ENCODE measurements around the gene PUM2. TPM values are rescaled to one million over a fixed set of nuclear protein-coding genes. Genes with fewer than 3 reads are reported as not detected.

The PUM2 gene
- total RNA-seq, 1 experiment from 2014 or later = 96.8 TPM

GRCh38 chr2:20361893-20362292 lies 11.2 kb upstream of the PUM2 start:
- H3K36me3 Mint-ChIP-seq (ENCODE audit: insufficient read depth, unreplicated experiment) = no peaks in the 10 kb centered on the region
- no TSS peak for BruUV-seq (replicated peaks)
- intact Hi-C loops (cut with micrococcal nuclease; ENCODE audit: unreplicated experiment) = no loop called here
- no peak for DNase-seq
- no peak overlapping the region for H3K27ac Mint-ChIP-seq (ENCODE audit: unreplicated experiment)
- H3K4me1 Mint-ChIP-seq (ENCODE audit: low read depth, unreplicated experiment) = peaks cover 5% of the 10 kb centered on the region
- no peaks in the 10 kb centered on the region for H3K9me3 Mint-ChIP-seq (ENCODE audit: low read depth, unreplicated experiment)
- no peak for TF ChIP-seq CTCF (IDR thresholded peaks at IDR 0.05; ENCODE audit: unreplicated experiment)
- H3K4me3 Mint-ChIP-seq (ENCODE audit: low read depth, unreplicated experiment) = no peak overlapping the region
- H3K27me3 Mint-ChIP-seq (ENCODE audit: unreplicated experiment) = peaks cover 18% of the 10 kb centered on the region
- CTCF ChIA-PET = no interaction called here

- no peak for TF ChIP-seq CTCF (IDR thresholded peaks at IDR 0.05; ENCODE audit: unreplicated experiment)
- DNase-seq = no peak
- intact Hi-C loops (cut with micrococcal nuclease; ENCODE audit: unreplicated experiment) = no loop called here
- Mint-ChIP-seq H3K27ac (ENCODE audit: unreplicated experiment) (no peak overlapping the region), H3K27me3 (ENCODE audit: unreplicated experiment) (no peaks in the 10 kb centered on the region), H3K4me1 (ENCODE audit: low read depth, unreplicated experiment) (no peaks in the 10 kb centered on the region), H3K9me3 (ENCODE audit: low read depth, unreplicated experiment) (no peaks in the 10 kb centered on the region), H3K4me3 (ENCODE audit: low read depth, unreplicated experiment) (no peak overlapping the region), H3K36me3 (ENCODE audit: insufficient read depth, unreplicated experiment) (no peaks in the 10 kb centered on the region)
- CTCF ChIA-PET = interaction anchor here (0.8 kb wide), 1 partner anchor 17 kb away, joined by 3 read pairs; no protein-coding TSS in a partner anchor
- no TSS peak for BruUV-seq (replicated peaks)
These were observed 8.5 kb upstream of the PUM2 start for GRCh38 chr2:20359096-20359495.

- no peak for DNase-seq
- no peak for TF ChIP-seq CTCF (IDR thresholded peaks at IDR 0.05; ENCODE audit: unreplicated experiment)
- intact Hi-C loops (cut with micrococcal nuclease; ENCODE audit: unreplicated experiment) = no loop called here
- no TSS peak for BruUV-seq (replicated peaks)
- H3K9me3 Mint-ChIP-seq (ENCODE audit: low read depth, unreplicated experiment) = no peaks in the 10 kb centered on the region
- H3K27ac Mint-ChIP-seq (ENCODE audit: unreplicated experiment) = no peak overlapping the region
- no peaks in the 10 kb centered on the region for H3K36me3 Mint-ChIP-seq (ENCODE audit: insufficient read depth, unreplicated experiment)
- no peaks in the 10 kb centered on the region for H3K4me1 Mint-ChIP-seq (ENCODE audit: low read depth, unreplicated experiment)
- CTCF ChIA-PET = no interaction called here
- no peaks in the 10 kb centered on the region for H3K27me3 Mint-ChIP-seq (ENCODE audit: unreplicated experiment)
- H3K4me3 Mint-ChIP-seq (ENCODE audit: low read depth, unreplicated experiment) = no peak overlapping the region
These were observed 7.2 kb upstream of the PUM2 start for GRCh38 chr2:20357638-20358389.

GRCh38 chr2:20356042-20356441 lies 5.4 kb upstream of the PUM2 start:
- Mint-ChIP-seq H3K4me3 (ENCODE audit: low read depth, unreplicated experiment) (no peak overlapping the region), H3K27me3 (ENCODE audit: unreplicated experiment) (no peaks in the 10 kb centered on the region), H3K4me1 (ENCODE audit: low read depth, unreplicated experiment) (no peaks in the 10 kb centered on the region), H3K9me3 (ENCODE audit: low read depth, unreplicated experiment) (no peaks in the 10 kb centered on the region), H3K36me3 (ENCODE audit: insufficient read depth, unreplicated experiment) (no peaks in the 10 kb centered on the region), H3K27ac (ENCODE audit: unreplicated experiment) (no peak overlapping the region)
- no TSS peak for BruUV-seq (replicated peaks)
- CTCF ChIA-PET = no interaction called here
- no peak for DNase-seq
- intact Hi-C loops (cut with micrococcal nuclease; ENCODE audit: unreplicated experiment) = no loop called here
- TF ChIP-seq CTCF (IDR thresholded peaks at IDR 0.05; ENCODE audit: unreplicated experiment) = no peak
